A673 (cell line): ENCODE measurements around the gene GMEB2.

Experiments used
- EZH2 ChIP-seq: fragments of 200-600 bp; sonication (generic); IDR thresholded peaks from 2 replicates; pipeline ENCODE4 v1.6.1; 2017; ENCODE audit warnings: borderline replicate concordance, low read depth, mild to moderate bottlenecking, mixed read lengths, antibody characterized with exemption, low read length; ENCODE audit not compliant: poor library complexity, severe bottlenecking
- TF ChIP-seq, protein P1 (sequence below): fragments of 300-800, 200-600 bp; sonication (generic); conservative IDR thresholded peaks from 2 replicates; pipeline ENCODE4 v1.5.1; 2017; ENCODE audit warnings: low read depth, mild to moderate bottlenecking, antibody characterized with exemption, low read length, moderate library complexity, mixed read lengths

- TF ChIP-seq, protein P1, sequence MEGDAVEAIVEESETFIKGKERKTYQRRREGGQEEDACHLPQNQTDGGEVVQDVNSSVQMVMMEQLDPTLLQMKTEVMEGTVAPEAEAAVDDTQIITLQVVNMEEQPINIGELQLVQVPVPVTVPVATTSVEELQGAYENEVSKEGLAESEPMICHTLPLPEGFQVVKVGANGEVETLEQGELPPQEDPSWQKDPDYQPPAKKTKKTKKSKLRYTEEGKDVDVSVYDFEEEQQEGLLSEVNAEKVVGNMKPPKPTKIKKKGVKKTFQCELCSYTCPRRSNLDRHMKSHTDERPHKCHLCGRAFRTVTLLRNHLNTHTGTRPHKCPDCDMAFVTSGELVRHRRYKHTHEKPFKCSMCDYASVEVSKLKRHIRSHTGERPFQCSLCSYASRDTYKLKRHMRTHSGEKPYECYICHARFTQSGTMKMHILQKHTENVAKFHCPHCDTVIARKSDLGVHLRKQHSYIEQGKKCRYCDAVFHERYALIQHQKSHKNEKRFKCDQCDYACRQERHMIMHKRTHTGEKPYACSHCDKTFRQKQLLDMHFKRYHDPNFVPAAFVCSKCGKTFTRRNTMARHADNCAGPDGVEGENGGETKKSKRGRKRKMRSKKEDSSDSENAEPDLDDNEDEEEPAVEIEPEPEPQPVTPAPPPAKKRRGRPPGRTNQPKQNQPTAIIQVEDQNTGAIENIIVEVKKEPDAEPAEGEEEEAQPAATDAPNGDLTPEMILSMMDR, result no peak
- no peak for TF ChIP-seq EZH2
Observed at GRCh38 chr20:63578224-63579016, 48.5 kb downstream of the GMEB2 start.
